Retina (tissue), 1 donor: ENCODE results near the gene PGAP1.

ENCODE experiments used
- DNase-seq: peaks from one replicate; pipeline ENCODE4 v3.0.0-alpha.2; 2016

PGAP1 gene, protein sequence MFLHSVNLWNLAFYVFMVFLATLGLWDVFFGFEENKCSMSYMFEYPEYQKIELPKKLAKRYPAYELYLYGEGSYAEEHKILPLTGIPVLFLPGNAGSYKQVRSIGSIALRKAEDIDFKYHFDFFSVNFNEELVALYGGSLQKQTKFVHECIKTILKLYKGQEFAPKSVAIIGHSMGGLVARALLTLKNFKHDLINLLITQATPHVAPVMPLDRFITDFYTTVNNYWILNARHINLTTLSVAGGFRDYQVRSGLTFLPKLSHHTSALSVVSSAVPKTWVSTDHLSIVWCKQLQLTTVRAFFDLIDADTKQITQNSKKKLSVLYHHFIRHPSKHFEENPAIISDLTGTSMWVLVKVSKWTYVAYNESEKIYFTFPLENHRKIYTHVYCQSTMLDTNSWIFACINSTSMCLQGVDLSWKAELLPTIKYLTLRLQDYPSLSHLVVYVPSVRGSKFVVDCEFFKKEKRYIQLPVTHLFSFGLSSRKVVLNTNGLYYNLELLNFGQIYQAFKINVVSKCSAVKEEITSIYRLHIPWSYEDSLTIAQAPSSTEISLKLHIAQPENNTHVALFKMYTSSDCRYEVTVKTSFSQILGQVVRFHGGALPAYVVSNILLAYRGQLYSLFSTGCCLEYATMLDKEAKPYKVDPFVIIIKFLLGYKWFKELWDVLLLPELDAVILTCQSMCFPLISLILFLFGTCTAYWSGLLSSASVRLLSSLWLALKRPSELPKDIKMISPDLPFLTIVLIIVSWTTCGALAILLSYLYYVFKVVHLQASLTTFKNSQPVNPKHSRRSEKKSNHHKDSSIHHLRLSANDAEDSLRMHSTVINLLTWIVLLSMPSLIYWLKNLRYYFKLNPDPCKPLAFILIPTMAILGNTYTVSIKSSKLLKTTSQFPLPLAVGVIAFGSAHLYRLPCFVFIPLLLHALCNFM

GRCh38 chr2:196926562-196927375 lies at the start of gene PGAP1:
Gene PGAP1 (minus strand): TSS chr2:196926707. CDS start chr2:196926616, 91 bp downstream.
- peak; percentile 96 for DNase-seq

GRCh38 chr2:196974970-196975369 lies 48.5 kb upstream of the PGAP1 start:
- no peak for DNase-seq

GRCh38 chr2:196971574-196972279 lies 45.2 kb upstream of the PGAP1 start:
- DNase-seq: no peak

- no peak for DNase-seq
Observed at GRCh38 chr2:196970099-196970498, 43.6 kb upstream of the PGAP1 start.

DNA sequence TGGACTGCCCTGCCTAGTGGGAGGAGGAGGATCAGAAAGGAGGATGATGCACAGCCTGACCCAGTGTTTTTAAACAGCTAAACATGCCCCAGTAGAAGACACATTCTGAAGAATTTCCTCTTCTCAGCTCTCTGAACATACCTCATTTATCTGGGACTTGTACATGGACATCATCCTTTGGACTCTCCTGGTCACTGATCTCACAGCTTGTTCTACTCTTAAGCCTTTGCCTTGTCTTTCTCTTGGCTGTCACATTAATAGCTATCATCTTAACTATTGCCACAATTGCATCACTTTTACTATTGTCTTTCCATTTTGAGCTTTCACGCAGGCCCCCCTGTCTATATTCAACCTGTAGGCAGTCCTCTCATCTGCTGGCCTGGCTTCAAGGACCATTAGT lies 42.0 kb upstream of the PGAP1 start:
- DNase-seq: no peak

DNA sequence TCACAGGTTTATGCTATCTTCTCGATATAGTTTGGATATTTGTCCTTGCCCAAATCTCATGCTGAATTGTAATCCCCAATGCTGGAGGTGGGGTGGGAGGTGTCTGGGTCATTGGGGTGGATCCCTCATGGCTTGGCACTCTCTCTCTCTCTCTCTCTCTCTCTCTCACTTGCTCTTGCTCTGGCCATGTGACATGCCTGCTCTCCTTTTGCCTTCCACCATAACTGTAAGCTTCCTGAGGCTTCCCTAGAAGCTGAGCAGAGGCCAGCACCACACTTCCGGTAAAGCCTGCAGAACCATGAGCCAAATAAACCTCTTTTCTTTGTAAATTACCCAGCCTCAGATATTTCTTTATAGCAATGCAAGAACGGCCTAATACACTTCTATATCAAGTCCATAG lies 41.3 kb upstream of the PGAP1 start:
- no peak for DNase-seq

GRCh38 chr2:196967116-196967515 lies 40.6 kb upstream of the PGAP1 start:
- no peak for DNase-seq

DNA sequence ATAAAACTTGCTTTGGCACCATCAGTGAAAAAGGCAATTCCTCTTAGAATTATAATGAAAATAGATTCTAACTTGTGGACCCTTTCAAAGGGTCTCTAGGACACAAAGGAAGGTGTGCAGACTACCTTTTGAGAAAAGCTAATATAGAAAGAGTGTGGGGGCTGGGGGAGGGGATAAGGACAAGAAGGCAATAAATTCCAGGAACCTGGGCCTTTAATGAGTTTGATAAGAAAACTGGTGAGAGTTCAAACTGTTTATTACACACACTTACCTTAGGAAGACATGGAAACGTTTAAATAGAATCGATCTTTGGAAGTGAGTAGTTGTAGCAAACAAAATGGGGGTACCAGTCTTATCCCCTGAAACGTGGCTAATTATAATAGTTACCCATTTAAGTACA lies 39.6 kb upstream of the PGAP1 start:
- DNase-seq: no peak

GRCh38 chr2:196965651-196966050 lies 39.1 kb upstream of the PGAP1 start:
- no peak for DNase-seq

DNA sequence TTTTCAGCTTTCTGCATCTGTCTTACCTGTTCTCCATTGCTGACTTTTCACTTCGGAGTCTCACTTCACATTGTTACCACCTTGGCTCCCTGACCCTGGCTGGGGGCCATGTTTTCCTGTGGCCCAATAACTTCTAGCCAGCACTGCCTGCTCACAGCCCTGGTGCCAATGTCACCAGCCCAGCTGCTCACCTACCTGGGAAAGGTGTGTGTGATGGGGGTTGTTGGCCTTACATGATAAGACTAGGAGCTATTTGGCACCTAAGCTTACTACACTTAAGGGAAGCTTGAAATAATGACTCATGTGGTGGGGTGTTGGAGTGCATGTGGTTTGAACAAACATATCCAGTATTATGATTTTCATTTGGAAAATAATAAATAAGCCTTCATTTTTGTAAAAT lies 37.5 kb upstream of the PGAP1 start:
- no peak for DNase-seq

GRCh38 chr2:196963043-196963442 lies 36.5 kb upstream of the PGAP1 start:
- no peak for DNase-seq

- no peak for DNase-seq
Observed at GRCh38 chr2:196962325-196962724, 35.8 kb upstream of the PGAP1 start.

GRCh38 chr2:196961889-196962288 lies 35.4 kb upstream of the PGAP1 start:
- DNase-seq: no peak

DNA sequence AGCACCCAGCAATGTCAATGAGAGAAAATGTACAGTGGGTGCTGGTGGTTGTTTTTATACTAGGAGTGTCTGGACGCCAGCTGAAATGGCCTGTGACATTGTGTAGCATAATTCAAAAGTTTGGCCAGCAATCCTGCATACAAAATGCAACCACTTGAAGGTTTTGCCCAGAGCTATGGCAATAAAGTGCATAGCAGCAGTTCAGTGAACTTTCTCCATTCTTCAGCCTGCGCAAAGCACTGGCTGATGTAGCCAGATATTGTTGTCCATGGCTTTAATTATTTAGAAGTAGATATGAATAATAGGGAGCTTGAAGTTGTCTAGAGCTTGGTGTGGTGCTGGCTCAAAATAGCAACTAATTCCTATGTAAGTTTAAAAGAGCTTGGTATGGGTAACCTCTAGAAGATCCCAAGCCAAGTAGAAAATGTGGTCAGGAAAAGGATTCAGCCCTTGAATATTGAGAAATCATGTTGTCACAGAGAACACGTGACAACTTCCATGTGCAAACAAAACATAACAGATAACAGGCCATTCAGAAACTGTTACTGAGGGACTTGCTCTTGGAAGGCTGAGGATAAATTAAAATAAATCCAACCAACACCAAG lies 33.3 kb upstream of the PGAP1 start:
- no peak for DNase-seq

DNA sequence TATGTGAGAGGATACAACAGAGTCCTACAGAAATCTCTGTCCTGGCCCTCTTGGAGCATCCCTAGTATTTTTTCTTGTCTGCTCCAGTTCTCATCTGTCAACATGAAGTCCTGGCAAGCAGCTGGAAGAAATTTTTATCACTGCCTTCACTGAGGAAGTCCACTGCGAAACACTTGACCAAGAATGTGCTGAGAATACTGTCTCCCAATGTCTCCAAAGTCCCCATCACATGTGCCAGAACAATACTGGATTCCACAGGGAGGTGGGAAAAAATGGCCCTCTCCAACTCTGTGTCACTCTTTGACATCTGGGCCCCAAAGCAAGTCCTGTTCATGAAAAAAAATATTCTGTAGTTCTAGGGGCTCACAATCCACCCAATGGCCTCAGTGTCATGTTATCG lies 32.8 kb upstream of the PGAP1 start:
- no peak for DNase-seq

DNA sequence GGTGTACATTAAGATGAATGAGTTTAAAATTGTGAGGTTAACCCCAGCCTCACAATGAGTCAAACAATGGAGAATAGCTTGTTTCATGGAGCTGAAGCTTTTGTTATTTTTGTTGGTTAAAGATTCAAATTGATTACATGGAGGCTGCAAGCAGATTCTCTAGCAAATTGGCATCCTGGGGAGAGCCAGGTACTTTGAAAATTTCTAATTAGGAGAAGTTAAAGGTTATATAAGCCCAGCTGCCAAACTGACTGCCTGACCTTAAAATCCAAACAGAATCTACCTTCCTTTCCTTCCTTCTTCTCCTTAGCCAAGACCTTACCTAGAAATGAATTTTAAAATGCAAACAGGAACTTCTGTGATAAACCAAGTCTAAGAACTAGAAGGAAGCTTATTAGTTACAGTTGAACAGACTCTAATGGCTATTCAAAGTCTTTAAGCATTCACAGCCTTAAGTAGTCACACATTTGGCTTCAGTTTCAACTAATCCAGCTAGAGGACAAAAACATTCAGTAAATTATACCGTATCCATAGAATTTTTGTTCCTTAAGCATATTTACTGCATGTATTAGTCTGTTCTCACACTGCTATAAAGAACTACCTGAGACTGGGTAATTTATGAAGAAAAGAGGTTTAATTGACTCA lies 31.5 kb upstream of the PGAP1 start:
- DNase-seq: peak; percentile 33

DNA sequence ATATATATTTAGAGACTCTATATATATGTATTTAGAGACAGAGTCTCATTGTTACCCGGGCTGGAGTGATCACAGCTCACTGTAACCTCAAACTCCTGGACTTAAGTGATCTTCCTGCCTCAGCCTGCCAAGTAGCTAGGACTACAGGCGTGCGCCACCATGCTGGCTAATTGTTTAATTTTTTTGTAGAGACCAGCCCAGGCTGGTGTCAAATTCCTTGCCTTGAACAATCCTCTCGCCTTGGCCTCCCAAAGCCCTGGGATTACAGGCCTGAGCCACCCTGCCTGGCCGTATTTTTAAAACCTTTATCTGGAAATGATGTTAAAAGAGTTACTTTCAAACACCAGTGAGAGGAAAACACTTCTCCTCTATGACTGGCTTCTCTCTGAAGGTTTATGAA lies 30.9 kb upstream of the PGAP1 start:
- no peak for DNase-seq

DNA sequence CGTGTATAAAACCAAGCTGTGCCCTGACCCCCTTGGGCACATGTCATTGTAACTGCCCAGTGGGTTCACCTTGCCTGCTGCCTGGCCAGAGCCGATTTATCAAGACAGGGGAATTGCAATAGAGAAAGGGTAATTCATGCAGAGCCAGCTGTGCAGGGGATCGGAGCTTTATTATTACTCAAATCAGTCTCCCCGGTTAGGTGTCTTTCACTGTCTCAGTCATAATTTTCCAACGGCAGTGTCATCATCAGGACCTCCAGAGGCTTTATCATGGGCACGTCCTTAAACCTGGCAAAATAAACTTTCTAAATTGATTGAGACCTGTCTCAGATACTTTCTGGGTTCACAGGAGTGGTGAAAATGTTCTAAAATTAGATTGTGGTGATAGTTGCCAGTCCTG lies 29.6 kb upstream of the PGAP1 start:
- DNase-seq: no peak

DNA sequence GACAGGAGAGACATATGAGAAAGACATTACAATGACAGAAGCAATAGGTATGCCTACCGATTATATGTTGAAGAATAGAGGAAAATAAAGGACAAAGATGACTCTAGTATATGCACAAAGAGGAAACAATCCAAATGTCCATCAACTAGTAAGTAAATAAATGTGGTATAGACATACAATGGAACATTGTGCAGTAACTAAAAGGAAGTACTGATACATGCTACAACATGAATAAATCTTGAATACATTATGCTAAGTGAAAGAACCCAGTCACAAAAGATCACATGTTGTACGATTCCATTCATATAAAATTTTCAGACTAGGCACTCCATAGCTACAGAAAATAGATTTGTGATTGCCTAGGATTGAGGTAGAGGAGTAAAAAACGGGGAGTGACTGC lies 28.5 kb upstream of the PGAP1 start:
- DNase-seq: no peak

- DNase-seq: no peak
Observed at GRCh38 chr2:196954001-196954400, 27.5 kb upstream of the PGAP1 start.

- DNase-seq: no peak
Observed at GRCh38 chr2:196952936-196953335, 26.4 kb upstream of the PGAP1 start.
